GM04503 (cell line): ENCODE results near the gene NELL2.

ENCODE experiments used
- DNase-seq: peaks from one replicate; pipeline ENCODE4 v3.0.0-alpha.2; 2012; ENCODE audit warnings: low read depth

Gene NELL2

DNA sequence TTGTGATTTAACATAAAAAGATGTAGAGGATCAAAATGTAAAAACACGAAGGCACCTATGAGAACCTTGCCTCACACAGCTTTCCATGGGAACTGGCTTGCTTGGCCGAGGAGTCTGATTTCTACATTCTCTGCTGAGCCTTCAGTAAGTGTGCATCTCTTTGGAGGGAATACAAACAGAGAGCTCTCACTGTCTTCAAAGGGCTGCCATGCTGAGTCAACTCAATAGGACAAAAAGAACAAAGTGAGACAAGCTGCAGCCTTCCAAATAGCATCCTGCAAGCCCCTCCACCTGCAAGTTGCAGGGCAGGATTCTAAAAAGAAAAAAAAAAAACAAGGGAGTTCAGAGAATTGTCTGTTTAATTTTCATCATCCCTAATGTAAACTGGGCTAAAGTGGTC is 411.9 kb downstream of the NELL2 start:
- no peak for DNase-seq

DNA sequence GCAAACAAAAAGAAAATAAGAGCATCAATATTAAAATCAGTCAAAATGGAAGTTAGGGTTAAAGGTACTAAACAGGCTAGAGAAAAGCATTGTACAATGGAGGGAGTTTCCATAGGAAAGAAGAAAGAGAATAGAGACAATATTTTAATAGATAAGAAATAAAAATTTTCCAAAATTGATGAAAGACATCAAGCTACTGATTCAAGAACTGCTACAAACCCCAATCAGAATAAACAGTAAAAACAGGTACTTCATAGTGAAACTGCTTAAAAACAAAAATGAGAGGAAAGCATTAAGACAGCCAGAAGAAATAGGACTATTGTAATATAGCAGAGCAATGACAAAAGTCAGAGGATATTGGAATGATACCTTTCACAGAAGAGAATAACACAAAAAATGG is 413.4 kb downstream of the NELL2 start:
- DNase-seq, result no peak

- DNase-seq, result no peak
These were observed 415.9 kb downstream of the NELL2 start for GRCh38 chr12:44460261-44460660.

DNA sequence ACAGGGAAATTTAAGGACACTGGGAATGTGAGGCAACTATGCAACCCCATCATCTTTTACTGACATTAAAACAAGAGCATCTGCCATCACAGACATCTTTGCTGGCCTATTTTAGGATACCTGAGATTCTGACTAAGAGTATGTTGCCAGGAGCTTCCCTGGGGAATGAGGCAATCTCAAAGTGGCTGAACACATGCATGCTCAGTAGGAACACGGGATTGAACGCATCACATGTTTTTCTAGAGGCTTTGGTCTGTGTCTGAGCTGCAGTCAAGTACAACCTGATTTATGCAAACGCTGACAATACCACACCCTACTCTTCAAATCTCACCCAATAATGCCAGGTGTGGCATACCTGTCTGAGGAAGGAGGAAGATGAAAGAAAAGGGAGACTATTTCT is 416.5 kb downstream of the NELL2 start:
- DNase-seq, result no peak
